Loucy (cell line): ENCODE measurements around the gene TRMT10C.

Source experiments
- EZH2phosphoT487 ChIP-seq: fragments of 200-600 bp; IDR thresholded peaks from 2 replicates; pipeline ENCODE4 v1.6.1; 2018; ENCODE audit warnings: antibody characterized with exemption, mild to moderate bottlenecking, moderate library complexity, borderline replicate concordance
- TF ChIP-seq, protein P1 (sequence below): fragments of 200-600 bp; sonication (generic); conservative IDR thresholded peaks from 2 replicates; pipeline ENCODE4 v1.5.1; 2014; ENCODE audit warnings: mild to moderate bottlenecking, antibody characterized with exemption, low read length

DNA sequence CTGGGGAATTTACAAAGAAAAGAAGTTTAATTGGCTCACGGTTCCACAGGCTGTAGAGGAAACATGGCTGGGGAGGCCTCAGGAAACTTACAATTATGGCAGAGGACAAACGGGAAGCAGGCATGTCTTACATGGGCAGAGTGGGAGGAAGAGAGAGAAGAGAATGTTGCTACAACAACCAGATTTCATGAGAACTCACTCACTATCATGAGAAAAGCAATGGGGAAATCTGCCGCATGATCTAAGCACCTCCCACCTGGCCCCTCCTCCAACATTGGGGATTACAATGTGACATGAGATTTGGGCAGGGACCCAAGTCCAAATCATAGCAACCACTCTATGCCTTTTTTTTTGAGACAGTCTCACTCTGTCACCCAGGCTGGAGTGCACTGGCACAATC lies 41.1 kb downstream of the TRMT10C start:
- TF ChIP-seq, protein P1, sequence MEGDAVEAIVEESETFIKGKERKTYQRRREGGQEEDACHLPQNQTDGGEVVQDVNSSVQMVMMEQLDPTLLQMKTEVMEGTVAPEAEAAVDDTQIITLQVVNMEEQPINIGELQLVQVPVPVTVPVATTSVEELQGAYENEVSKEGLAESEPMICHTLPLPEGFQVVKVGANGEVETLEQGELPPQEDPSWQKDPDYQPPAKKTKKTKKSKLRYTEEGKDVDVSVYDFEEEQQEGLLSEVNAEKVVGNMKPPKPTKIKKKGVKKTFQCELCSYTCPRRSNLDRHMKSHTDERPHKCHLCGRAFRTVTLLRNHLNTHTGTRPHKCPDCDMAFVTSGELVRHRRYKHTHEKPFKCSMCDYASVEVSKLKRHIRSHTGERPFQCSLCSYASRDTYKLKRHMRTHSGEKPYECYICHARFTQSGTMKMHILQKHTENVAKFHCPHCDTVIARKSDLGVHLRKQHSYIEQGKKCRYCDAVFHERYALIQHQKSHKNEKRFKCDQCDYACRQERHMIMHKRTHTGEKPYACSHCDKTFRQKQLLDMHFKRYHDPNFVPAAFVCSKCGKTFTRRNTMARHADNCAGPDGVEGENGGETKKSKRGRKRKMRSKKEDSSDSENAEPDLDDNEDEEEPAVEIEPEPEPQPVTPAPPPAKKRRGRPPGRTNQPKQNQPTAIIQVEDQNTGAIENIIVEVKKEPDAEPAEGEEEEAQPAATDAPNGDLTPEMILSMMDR: no peak
- no peak for TF ChIP-seq EZH2phosphoT487
